Kidney (tissue), 14 donors: ENCODE results near the gene MEGF11. TPM values are rescaled to one million over a fixed set of nuclear protein-coding genes. Genes with fewer than 3 reads are reported as not detected.
A peak's percentile ranks its signal among the peaks of the same experiment; 100 is the strongest.

Experiments
- DNase-seq, 5 donors: peaks; one replicate each; pipeline ENCODE4 v3.0.0-alpha.2; 2013 to 2020
- FAIRE-seq: peaks from 2 replicates; lab custom pipeline; 2012; peaks lifted over from hg19 to GRCh38; lab: Jason Lieb, UNC
- H3K27ac ChIP-seq, 2 donors: one replicate each; pipeline ENCODE4 v1.7.0; 2013; ENCODE audit warnings: low read depth in 2 of 2, low read length in 2 of 2, inconsistent platforms in 1 of 2
- H3K27me3 ChIP-seq: one replicate; pipeline ENCODE4 v1.7.1; 2013; ENCODE audit warnings: low read length, inconsistent platforms; ENCODE audit not compliant: control insufficient read depth, insufficient read depth
- H3K36me3 ChIP-seq, 3 donors: one replicate each; pipeline versions ENCODE4 v1.7.0 to v1.7.1; 2013; ENCODE audit warnings: low read length in 3 of 3, control low read depth in 1 of 3, inconsistent platforms in 1 of 3; ENCODE audit not compliant: insufficient read depth in 3 of 3, control insufficient read depth in 2 of 3
- H3K4me1 ChIP-seq, 3 donors: one replicate each; pipeline versions ENCODE4 v1.7.0 to v1.7.1; 2013; ENCODE audit warnings: low read length in 3 of 3, inconsistent platforms in 1 of 3, low read depth in 1 of 3; ENCODE audit not compliant: control insufficient read depth in 2 of 3, insufficient read depth in 2 of 3
- H3K4me3 ChIP-seq, 3 donors: one replicate each; pipeline versions ENCODE4 v1.7.0 to v1.8.1; 2013; ENCODE audit warnings: low read length in 3 of 3, control low read depth in 1 of 3, inconsistent platforms in 1 of 3
- H3K9ac ChIP-seq, 3 donors: one replicate each; pipeline versions ENCODE4 v1.7.0 to v1.7.1; 2013; ENCODE audit warnings: low read length in 3 of 3, control low read depth in 1 of 3, inconsistent platforms in 1 of 3
- H3K9me3 ChIP-seq, 3 donors: one replicate each; pipeline versions ENCODE4 v1.7.0 to v1.7.1; 2013; ENCODE audit warnings: low read length in 3 of 3, control low read depth in 1 of 3, inconsistent platforms in 1 of 3; ENCODE audit not compliant: control insufficient read depth in 2 of 3, insufficient read depth in 1 of 3
- intact Hi-C: fragments of 100-400 bp; cut with DNase I; formaldehyde crosslinking; loops from one replicate; pipeline ENCODE4 v1.11.1; 2022
- polyA plus RNA-seq: library from polyadenylated mRNA; stranded (reverse); fragments of 350-450 nt; fragmentation: Illumina TruSeq; extraction: RNeasy Lipid Tissue Mini Kit (QIAGEN cat#74804); gene quantifications from one replicate; pipeline ENCODE4 v1.2.3, GENCODE V29; 2014; ENCODE audit warnings: low read depth, low replicate concordance; ENCODE audit not compliant: insufficient read depth
- total RNA-seq: library from RNA; stranded (reverse); fragmentation: NEBNext Ultra II Directional; extraction: Animal tissue kit (Norgen Biotek cat#: 25700); gene quantifications from one replicate; pipeline ENCODE4 v1.2.1, GENCODE V29; 2021
- TF ChIP-seq, protein P1 (sequence below): IDR thresholded peaks from 3 replicates; pipeline ENCODE4 v1.5.1; 2012; ENCODE audit warnings: mild to moderate bottlenecking, moderate library complexity, borderline replicate concordance; ENCODE audit not compliant: insufficient read depth; ENCODE audit errors: extremely low read depth
- donor health status: control.
- donor health status: control.
- donor health status: control.
- donor health status: control.
- donor health status: control.
- donor health status: DM: yes; HTN: yes; CAD: no.
- donor health status: Normal renal cell carcinoma (clear cell type).

The MEGF11 gene
- total and polyA plus RNA-seq, 2 donors from 2014 or later, result 10.4 to 41.8 TPM

DNA sequence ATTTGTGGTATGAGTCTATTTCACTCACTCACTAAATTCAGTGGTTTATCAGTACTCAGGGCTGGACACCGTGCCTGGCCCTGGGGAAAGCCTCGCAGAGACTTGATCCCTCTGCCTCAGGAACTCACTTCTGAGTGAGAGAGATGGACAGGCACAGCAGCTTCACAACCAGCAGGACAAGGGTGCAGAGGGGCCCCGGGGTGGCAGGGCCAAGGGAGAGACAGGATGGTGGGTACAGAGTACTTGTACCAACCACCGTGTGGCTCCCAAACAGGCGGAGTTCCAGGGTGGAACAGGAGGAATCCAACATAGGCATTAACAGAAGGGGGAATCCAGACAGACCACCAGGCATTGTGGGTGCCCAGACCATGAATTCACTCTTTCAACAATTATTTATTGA, 143.7 kb downstream of the MEGF11 start:
- H3K4me1 ChIP-seq, result no peaks in the 10 kb centered on the region
- H3K27me3 ChIP-seq, result no peaks in the 10 kb centered on the region
- intact Hi-C loops, result no loop called here
- no peak overlapping the region for H3K27ac ChIP-seq
- FAIRE-seq, result no peak
- no peak overlapping the region for H3K9ac ChIP-seq
- no peaks in the 10 kb centered on the region for H3K9me3 ChIP-seq
- no peak for DNase-seq
- no peak overlapping the region for H3K4me3 ChIP-seq
- TF ChIP-seq, protein P1, sequence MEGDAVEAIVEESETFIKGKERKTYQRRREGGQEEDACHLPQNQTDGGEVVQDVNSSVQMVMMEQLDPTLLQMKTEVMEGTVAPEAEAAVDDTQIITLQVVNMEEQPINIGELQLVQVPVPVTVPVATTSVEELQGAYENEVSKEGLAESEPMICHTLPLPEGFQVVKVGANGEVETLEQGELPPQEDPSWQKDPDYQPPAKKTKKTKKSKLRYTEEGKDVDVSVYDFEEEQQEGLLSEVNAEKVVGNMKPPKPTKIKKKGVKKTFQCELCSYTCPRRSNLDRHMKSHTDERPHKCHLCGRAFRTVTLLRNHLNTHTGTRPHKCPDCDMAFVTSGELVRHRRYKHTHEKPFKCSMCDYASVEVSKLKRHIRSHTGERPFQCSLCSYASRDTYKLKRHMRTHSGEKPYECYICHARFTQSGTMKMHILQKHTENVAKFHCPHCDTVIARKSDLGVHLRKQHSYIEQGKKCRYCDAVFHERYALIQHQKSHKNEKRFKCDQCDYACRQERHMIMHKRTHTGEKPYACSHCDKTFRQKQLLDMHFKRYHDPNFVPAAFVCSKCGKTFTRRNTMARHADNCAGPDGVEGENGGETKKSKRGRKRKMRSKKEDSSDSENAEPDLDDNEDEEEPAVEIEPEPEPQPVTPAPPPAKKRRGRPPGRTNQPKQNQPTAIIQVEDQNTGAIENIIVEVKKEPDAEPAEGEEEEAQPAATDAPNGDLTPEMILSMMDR, result no peak
- H3K36me3 ChIP-seq, result no peaks in the 10 kb centered on the region

GRCh38 chr15:66108483-66109265, 144.9 kb downstream of the MEGF11 start:
- TF ChIP-seq, protein P1, result no peak
- FAIRE-seq, result no peak
- peak in 3 of 5 donors; percentile 48 to 66 (median 59) for DNase-seq

GRCh38 chr15:66107070-66107469, 146.5 kb downstream of the MEGF11 start:
- no peaks in the 10 kb centered on the region for H3K9me3 ChIP-seq
- H3K4me1 ChIP-seq, result no peaks in the 10 kb centered on the region
- H3K27ac ChIP-seq, result no peak overlapping the region
- intact Hi-C loops, result no loop called here
- FAIRE-seq, result no peak
- no peaks in the 10 kb centered on the region for H3K27me3 ChIP-seq
- DNase-seq, result no peak
- H3K36me3 ChIP-seq, result no peaks in the 10 kb centered on the region
- TF ChIP-seq, protein P1, result no peak
- no peak overlapping the region for H3K4me3 ChIP-seq
- H3K9ac ChIP-seq, result no peak overlapping the region

More at GRCh38 chr15:66108483-66109265, 144.9 kb downstream of the MEGF11 start:
- intact Hi-C loops, result no loop called here
- Histone ChIP-seq H3K27me3 (no peaks in the 10 kb centered on the region), H3K4me3 (no peak overlapping the region), H3K4me1 (no peaks in the 10 kb centered on the region), H3K36me3 (no peaks in the 10 kb centered on the region), H3K9ac (no peak overlapping the region), H3K9me3 (no peaks in the 10 kb centered on the region), H3K27ac (no peak overlapping the region)
